Naive thymus-derived CD4-positive, alpha-beta T cell (primary cell): ENCODE results near the gene SACS. TPM values are rescaled to one million over a fixed set of nuclear protein-coding genes. Genes with fewer than 3 reads are reported as not detected.
"Not testable (repeated sequence)": the region's sequence is repeated elsewhere in the genome, so short reads cannot be mapped to it uniquely, and the experiment has no call there.

Experiments
- ATAC-seq: fragments of 150-1000 bp; cut with Tn5 transposase; 2 replicates; pipeline ENCODE4 v1.10.0; 2021; ENCODE audit warnings: mild to moderate bottlenecking, moderate library complexity
- CTCF ChIA-PET: fragments of 350-600 bp; sonication (Branson Sonifier 250); formaldehyde crosslinking; loops from one replicate; lab custom pipeline; 2021; ENCODE audit warnings: antibody characterized with exemption; lab: Charles Lee
- POLR2A ChIA-PET: fragments of 350-600 bp; sonication (Branson Sonifier 250); formaldehyde crosslinking; loops from one replicate; lab custom pipeline; 2021; ENCODE audit warnings: antibody characterized with exemption, inconsistent platforms; lab: Charles Lee
- DNase-seq, 9 donors: peaks; one replicate each; pipeline versions ENCODE4 v3.0.0 to v3.0.0-alpha.2; 2020 to 2022; ENCODE audit warnings: mixed read lengths in 1 of 9
- H3K27ac ChIP-seq: one replicate; pipeline ENCODE4 v1.7.0; 2013; ENCODE audit warnings: mild to moderate bottlenecking, low read depth, low read length, moderate library complexity
- H3K27me3 ChIP-seq, 2 donors: one replicate each; pipeline ENCODE4 v1.7.0; 2013; ENCODE audit warnings: low read length in 2 of 2, mild to moderate bottlenecking in 2 of 2, moderate library complexity in 2 of 2; ENCODE audit not compliant: control insufficient read depth in 2 of 2, insufficient read depth in 2 of 2
- H3K36me3 ChIP-seq, 3 experiments: 1 replicate in 2 of 3; 2 replicates in 1 of 3; pipeline ENCODE4 v1.7.0; 2013; ENCODE audit warnings: low read length in 3 of 3, mild to moderate bottlenecking in 3 of 3, moderate library complexity in 1 of 3; ENCODE audit not compliant: insufficient read depth in 3 of 3, control insufficient read depth in 2 of 3
- H3K4me1 ChIP-seq, 2 donors: one replicate each; pipeline ENCODE4 v1.7.0; 2013; ENCODE audit warnings: low read length in 2 of 2, mild to moderate bottlenecking in 2 of 2, moderate library complexity in 1 of 2; ENCODE audit not compliant: control insufficient read depth in 2 of 2, insufficient read depth in 2 of 2
- H3K4me3 ChIP-seq: 2 replicates; pipeline ENCODE4 v1.7.0; 2013; ENCODE audit warnings: mild to moderate bottlenecking, low read length
- H3K9me3 ChIP-seq, 3 experiments: 1 replicate in 2 of 3; 2 replicates in 1 of 3; pipeline ENCODE4 v1.7.0; 2013; ENCODE audit warnings: low read length in 3 of 3; ENCODE audit not compliant: control insufficient read depth in 2 of 3
- H3K27ac Mint-ChIP-seq, 9 donors: one replicate each; pipeline ENCODE4 v1.8.0; 2020 to 2022; ENCODE audit warnings: mixed read lengths in 9 of 9, mild to moderate bottlenecking in 8 of 9, moderate library complexity in 5 of 9, inconsistent platforms in 2 of 9
- H3K27me3 Mint-ChIP-seq, 5 donors: one replicate each; pipeline ENCODE4 v1.8.0; 2021 to 2022; ENCODE audit warnings: mixed read lengths in 5 of 5, mild to moderate bottlenecking in 1 of 5
- H3K36me3 Mint-ChIP-seq, 5 donors: one replicate each; pipeline ENCODE4 v1.8.0; 2020 to 2022; ENCODE audit warnings: mixed read lengths in 5 of 5, mild to moderate bottlenecking in 3 of 5, inconsistent platforms in 1 of 5
- H3K4me1 Mint-ChIP-seq, 7 donors: one replicate each; pipeline ENCODE4 v1.8.0; 2020 to 2022; ENCODE audit warnings: mixed read lengths in 7 of 7, mild to moderate bottlenecking in 3 of 7, inconsistent platforms in 1 of 7
- H3K4me3 Mint-ChIP-seq, 10 donors: one replicate each; pipeline ENCODE4 v1.8.0; 2020 to 2022; ENCODE audit warnings: mild to moderate bottlenecking in 10 of 10, mixed read lengths in 10 of 10, moderate library complexity in 6 of 10, inconsistent platforms in 2 of 10
- H3K9me3 Mint-ChIP-seq, 11 donors: one replicate each; pipeline ENCODE4 v1.8.0; 2020 to 2022; ENCODE audit warnings: mixed read lengths in 11 of 11, mild to moderate bottlenecking in 4 of 11, inconsistent platforms in 1 of 11, moderate library complexity in 1 of 11
- intact Hi-C, 2 donors: fragments of 100-400 bp; cut with micrococcal nuclease; formaldehyde crosslinking; loops; one replicate each; pipeline ENCODE4 v1.15.1; 2023
- polyA plus RNA-seq, 2 donors: library from polyadenylated mRNA; unstranded; fragments of 300-500 nt; fragmentation: Illumina TruSeq; gene quantifications; one replicate each; pipeline ENCODE4 v1.2.3, GENCODE V29; 2021
- total RNA-seq, 6 experiments: library from RNA in 5 of 6; stranded (reverse) in 5 of 6; gene quantifications; 1 replicate in 5 of 6; 2 replicates in 1 of 6; pipeline ENCODE4 v1.2.3 and lab custom pipeline; 2021 to 2026

Gene SACS
- total and polyA plus RNA-seq, 7 experiments from 2014 or later, result 3.7 to 31.7 (median 13.3) TPM

DNA sequence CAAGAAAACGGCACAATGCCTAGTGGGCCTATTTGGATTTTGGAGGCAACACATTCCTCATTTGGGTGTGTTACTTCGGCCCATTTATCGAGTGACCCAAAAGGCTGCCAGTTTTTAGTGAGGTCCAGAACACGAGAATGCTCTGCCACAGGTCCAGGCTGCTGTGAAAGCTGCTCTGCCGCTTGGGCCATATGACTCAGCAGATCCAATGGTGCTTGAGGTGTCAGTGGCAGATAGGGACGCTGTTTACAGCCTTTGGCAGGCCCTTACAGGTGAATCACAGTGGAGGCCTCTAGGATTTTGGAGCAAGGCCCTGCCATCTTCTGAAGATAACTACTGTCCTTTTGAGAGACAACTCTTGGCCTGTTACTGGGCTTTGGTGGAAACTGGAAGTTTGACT is 118.7 kb downstream of the SACS start:
- H3K4me3 Mint-ChIP-seq, H3K27ac ChIP-seq, DNase-seq, H3K4me3 ChIP-seq, CTCF ChIA-PET, ATAC-seq, H3K27me3 ChIP-seq, H3K9me3 Mint-ChIP-seq, H3K36me3 Mint-ChIP-seq, intact Hi-C loops, H3K4me1 ChIP-seq, H3K27ac Mint-ChIP-seq, H3K36me3 ChIP-seq, H3K4me1 Mint-ChIP-seq, POLR2A ChIA-PET, H3K9me3 ChIP-seq: not testable (repeated sequence)
- H3K27me3 Mint-ChIP-seq, result peaks cover 12 to 42% (median 33%) of the 10 kb centered on the region in 5 donors

DNA sequence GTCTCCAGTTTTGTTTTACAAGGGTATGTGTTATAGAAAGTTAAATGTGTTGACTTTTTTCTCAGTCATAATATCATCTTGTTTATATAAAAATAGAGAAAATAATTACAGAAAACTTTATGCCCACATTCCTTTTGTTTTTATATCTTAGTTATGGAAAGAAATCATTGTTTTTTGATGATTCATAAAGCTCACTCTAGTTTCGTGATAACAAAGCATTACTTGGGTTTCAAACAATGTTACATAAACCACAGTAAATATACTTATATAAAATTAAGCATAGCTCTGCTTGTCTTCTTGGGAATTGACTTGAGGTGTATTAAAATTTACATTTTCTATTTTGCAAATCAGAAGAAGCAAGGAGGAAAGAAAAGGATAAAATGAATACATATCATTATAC is 140.9 kb downstream of the SACS start:
- H3K4me3 Mint-ChIP-seq, result no peak overlapping the region
- Histone ChIP-seq H3K4me1 (no peaks in the 10 kb centered on the region), H3K4me3 (no peak overlapping the region), H3K36me3 (no peaks in the 10 kb centered on the region), H3K27me3 (no peaks in the 10 kb centered on the region), H3K27ac (no peak overlapping the region), H3K9me3 (no peaks in the 10 kb centered on the region)
- ChIA-PET POLR2A (no interaction called here), CTCF (no interaction called here)
- H3K36me3 Mint-ChIP-seq, result no peaks in the 10 kb centered on the region
- ATAC-seq (no peak), DNase-seq (no peak)
- H3K4me1 Mint-ChIP-seq, result no peaks in the 10 kb centered on the region
- intact Hi-C loops, result no loop called here
- no peak overlapping the region for H3K27ac Mint-ChIP-seq
- peaks cover 0 to 5% (median 0%) of the 10 kb centered on the region in 11 donors for H3K9me3 Mint-ChIP-seq
- H3K27me3 Mint-ChIP-seq, result peaks cover 4 to 22% (median 14%) of the 10 kb centered on the region in 5 donors

DNA sequence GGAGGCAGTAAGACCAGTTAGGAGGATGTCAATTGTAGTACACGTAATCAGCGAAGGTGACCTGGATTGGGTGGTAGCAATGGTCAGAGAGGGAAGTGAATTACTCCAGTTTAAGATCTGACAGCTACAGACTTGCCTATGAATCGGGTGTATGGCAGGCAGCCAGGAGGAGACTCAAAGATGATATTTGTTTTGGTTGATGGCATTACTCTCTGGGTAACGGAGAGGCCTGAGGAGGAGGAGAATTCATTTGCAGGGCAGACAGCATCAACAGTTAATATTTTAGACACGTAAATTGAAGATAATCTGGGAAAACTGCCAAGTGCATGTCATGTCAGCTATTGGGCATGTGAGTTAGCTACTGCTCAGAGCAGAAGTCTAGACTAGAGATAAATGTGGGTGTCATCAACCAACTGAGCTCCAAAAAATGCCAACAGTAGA is 143.6 kb downstream of the SACS start:
- Histone ChIP-seq H3K4me3 (no peak overlapping the region), H3K36me3 (no peaks in the 10 kb centered on the region), H3K9me3 (no peaks in the 10 kb centered on the region), H3K27ac (no peak overlapping the region), H3K27me3 (no peaks in the 10 kb centered on the region), H3K4me1 (no peaks in the 10 kb centered on the region)
- Mint-ChIP-seq H3K27me3 (peaks cover 4 to 31% (median 20%) of the 10 kb centered on the region in 5 donors), H3K36me3 (no peaks in the 10 kb centered on the region), H3K4me1 (no peaks in the 10 kb centered on the region), H3K9me3 (peaks cover 0 to 6% (median 0%) of the 10 kb centered on the region in 11 donors), H3K4me3 (no peak overlapping the region), H3K27ac (no peak overlapping the region)
- intact Hi-C loops, result no loop called here
- no peak for ATAC-seq
- ChIA-PET CTCF (no interaction called here), POLR2A (no interaction called here)
- DNase-seq, result no peak

DNA sequence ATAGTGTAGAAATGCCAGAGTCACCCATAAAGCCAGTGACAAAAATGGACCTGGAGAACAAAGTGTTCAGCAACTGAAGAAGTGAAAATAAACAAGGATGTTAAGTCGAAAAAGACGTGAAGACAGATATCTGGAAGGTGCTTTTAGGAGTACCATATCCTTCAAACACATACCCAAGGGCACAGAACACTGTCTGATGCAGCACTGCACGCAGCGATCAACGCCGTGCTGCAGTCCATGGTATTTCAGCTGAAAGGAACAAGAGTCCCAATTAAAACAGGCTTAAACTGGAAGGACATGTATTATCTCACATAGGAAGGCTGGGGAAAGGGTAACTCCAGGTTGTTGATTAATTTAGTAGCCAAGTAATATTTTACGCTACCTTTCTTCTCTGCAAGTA is 144.5 kb downstream of the SACS start:
- Histone ChIP-seq H3K4me1 (no peaks in the 10 kb centered on the region), H3K4me3 (no peak overlapping the region), H3K27ac (no peak overlapping the region), H3K9me3 (no peaks in the 10 kb centered on the region), H3K27me3 (no peaks in the 10 kb centered on the region), H3K36me3 (no peaks in the 10 kb centered on the region)
- ATAC-seq (no peak), DNase-seq (no peak)
- intact Hi-C loops, result no loop called here
- Mint-ChIP-seq H3K27ac (no peak overlapping the region), H3K4me1 (no peaks in the 10 kb centered on the region), H3K9me3 (peaks cover 0 to 6% (median 0%) of the 10 kb centered on the region in 11 donors), H3K36me3 (peaks cover 0 to 4% (median 0%) of the 10 kb centered on the region in 5 donors), H3K4me3 (no peak overlapping the region), H3K27me3 (peaks cover 0 to 35% (median 27%) of the 10 kb centered on the region in 5 donors)
- ChIA-PET POLR2A (no interaction called here), CTCF (interaction anchor here (0.6 kb wide), 1 partner anchor 156 kb away, joined by 3 read pairs; no protein-coding TSS in a partner anchor)

DNA sequence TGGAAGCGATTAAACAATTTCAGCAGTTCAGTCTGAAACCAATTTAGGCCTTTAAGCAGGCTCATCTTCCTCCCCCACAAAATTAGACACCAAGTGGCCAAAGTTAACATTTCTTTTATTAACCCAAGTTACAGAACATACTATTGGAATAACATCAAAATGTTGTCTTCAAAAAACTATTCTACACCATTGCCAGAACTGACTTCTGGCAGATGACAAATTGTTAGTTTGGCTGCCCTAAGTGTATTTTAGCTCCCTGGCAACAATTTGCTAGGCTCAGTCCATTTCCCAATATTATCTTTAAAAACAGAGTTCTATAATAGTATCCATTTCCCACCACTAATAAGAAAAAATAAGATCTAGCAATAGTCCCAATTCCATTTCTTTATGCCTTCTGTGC is 144.9 kb downstream of the SACS start:
- H3K27ac Mint-ChIP-seq, result no peak overlapping the region
- peaks cover 0 to 6% (median 0%) of the 10 kb centered on the region in 11 donors for H3K9me3 Mint-ChIP-seq
- no peak overlapping the region for H3K4me3 Mint-ChIP-seq
- Histone ChIP-seq H3K4me1 (no peaks in the 10 kb centered on the region), H3K27me3 (no peaks in the 10 kb centered on the region), H3K9me3 (no peaks in the 10 kb centered on the region), H3K4me3 (no peak overlapping the region), H3K27ac (no peak overlapping the region), H3K36me3 (no peaks in the 10 kb centered on the region)
- ChIA-PET CTCF (interaction anchor here (0.6 kb wide), 1 partner anchor 157 kb away, joined by 3 read pairs; no protein-coding TSS in a partner anchor), POLR2A (no interaction called here)
- intact Hi-C loops, result no loop called here
- DNase-seq (no peak), ATAC-seq (no peak)
- peaks cover 0 to 4% (median 0%) of the 10 kb centered on the region in 5 donors for H3K36me3 Mint-ChIP-seq
- peaks cover 0 to 37% (median 27%) of the 10 kb centered on the region in 5 donors for H3K27me3 Mint-ChIP-seq
- H3K4me1 Mint-ChIP-seq, result no peaks in the 10 kb centered on the region

DNA sequence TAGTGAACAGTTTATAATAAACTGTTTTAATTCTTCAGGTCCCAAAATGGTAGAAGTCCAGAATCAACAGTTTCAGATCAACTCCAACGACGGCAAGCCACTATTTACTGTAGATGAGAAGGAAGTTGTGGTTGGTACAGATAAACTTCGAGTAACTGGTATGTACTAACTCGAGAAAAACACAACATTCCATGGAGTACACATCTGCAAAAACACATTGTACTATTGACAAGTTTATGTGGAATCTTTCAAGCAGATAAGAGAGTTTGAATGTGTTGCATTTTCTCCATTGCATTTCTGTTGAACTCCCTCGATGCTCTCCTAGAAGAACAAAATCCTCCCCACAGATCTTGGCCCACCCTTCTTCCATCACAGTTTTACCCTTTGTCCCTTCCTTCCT is 154.2 kb downstream of the SACS start:
- intact Hi-C loops, result no loop called here
- no peaks in the 10 kb centered on the region for H3K27me3 ChIP-seq
- no peaks in the 10 kb centered on the region for H3K36me3 Mint-ChIP-seq

More for the DNA sequence above, 154.2 kb downstream of the SACS start:
- Histone ChIP-seq H3K9me3 (no peaks in the 10 kb centered on the region), H3K4me3 (no peak overlapping the region), H3K4me1 (no peaks in the 10 kb centered on the region), H3K36me3 (no peaks in the 10 kb centered on the region), H3K27ac (no peak overlapping the region)
- ChIA-PET POLR2A (no interaction called here), CTCF (no interaction called here)
- H3K4me1 Mint-ChIP-seq, result no peaks in the 10 kb centered on the region
- no peak for DNase-seq
- ATAC-seq, result no peak
- peaks cover 0 to 11% (median 3%) of the 10 kb centered on the region in 11 donors for H3K9me3 Mint-ChIP-seq
- no peak overlapping the region for H3K4me3 Mint-ChIP-seq
- peak overlapping the region in 1 of 9 donors; percentile 14 for H3K27ac Mint-ChIP-seq
- H3K27me3 Mint-ChIP-seq, result peaks cover 0 to 24% (median 14%) of the 10 kb centered on the region in 5 donors
